Fibroblast of lung (primary cell): ENCODE data around the gene DDR1. TPM values are rescaled to one million over a fixed set of nuclear protein-coding genes. Genes with fewer than 3 reads are reported as not detected.
A peak's percentile ranks its signal among the peaks of the same experiment; 100 is the strongest.

Experiments used
- DNase-seq, 2 donors: peaks; one replicate each; pipeline versions ENCODE4 v3.0.0 to v3.0.0-alpha.2; 2010; ENCODE audit warnings: low read depth in 2 of 2
- H2AFZ ChIP-seq: 2 replicates; pipeline ENCODE4 v1.5.1; 2012; ENCODE audit warnings: low read length, control low read depth, inconsistent platforms
- H3K27ac ChIP-seq: 2 replicates; pipeline ENCODE4 v1.5.1; 2011; ENCODE audit warnings: low read length, control low read depth; ENCODE audit not compliant: insufficient read depth
- H3K27me3 ChIP-seq: 2 replicates; pipeline ENCODE4 v1.5.1; 2011; ENCODE audit warnings: mild to moderate bottlenecking, low read length; ENCODE audit not compliant: control insufficient read depth, insufficient read depth
- H3K36me3 ChIP-seq: 2 replicates; pipeline ENCODE4 v1.5.1; 2011; ENCODE audit warnings: low read length; ENCODE audit not compliant: control insufficient read depth, insufficient read depth
- H3K4me1 ChIP-seq: 2 replicates; pipeline ENCODE4 v1.5.1; 2011; ENCODE audit warnings: low read length; ENCODE audit not compliant: control insufficient read depth, insufficient read depth; ENCODE audit errors: extremely low read depth
- H3K4me2 ChIP-seq: 2 replicates; pipeline ENCODE4 v1.5.1; 2011; ENCODE audit warnings: low read length, control low read depth; ENCODE audit not compliant: insufficient read depth; ENCODE audit errors: extremely low read depth
- H3K4me3 ChIP-seq, 4 experiments: fragments of 200-600 bp in 1 of 4; sonication (generic) in 1 of 4; replicated peaks in 1 of 4; 2 replicates each; pipeline ENCODE4 v1.5.1; 2011 to 2016; ENCODE audit warnings: low read length in 4 of 4, low read depth in 3 of 4, mild to moderate bottlenecking in 3 of 4, control low read depth in 2 of 4, inconsistent platforms in 1 of 4, mixed read lengths in 1 of 4; ENCODE audit not compliant: insufficient read depth in 1 of 4; ENCODE audit errors: control extremely low read depth in 1 of 4
- H3K79me2 ChIP-seq: 2 replicates; pipeline ENCODE4 v1.5.1; 2012; ENCODE audit warnings: mild to moderate bottlenecking, low read length, inconsistent platforms; ENCODE audit not compliant: control insufficient read depth, insufficient read depth
- H3K9ac ChIP-seq: 2 replicates; pipeline ENCODE4 v1.5.1; 2011; ENCODE audit warnings: mild to moderate bottlenecking, low read length, control low read depth; ENCODE audit not compliant: insufficient read depth
- H3K9me3 ChIP-seq: 2 replicates; pipeline ENCODE4 v1.5.1; 2012; ENCODE audit warnings: low read depth, low read length; ENCODE audit not compliant: control insufficient read depth, insufficient read depth
- H4K20me1 ChIP-seq: 2 replicates; pipeline ENCODE4 v1.5.1; 2011; ENCODE audit warnings: low read length; ENCODE audit not compliant: control insufficient read depth, insufficient read depth; ENCODE audit errors: extremely low read depth
- CTCF ChIP-seq, 2 donors: IDR thresholded peaks in 1 of 2; conservative IDR thresholded peaks in 1 of 2; 1 replicate in 1 of 2; 2 replicates in 1 of 2; pipeline ENCODE4 v1.5.1; 2011 to 2012; ENCODE audit warnings: low read length in 2 of 2, control low read depth in 1 of 2, inconsistent platforms in 1 of 2, low read depth in 1 of 2, mild to moderate bottlenecking in 1 of 2
- EZH2 ChIP-seq: IDR thresholded peaks from 2 replicates; pipeline ENCODE4 v1.5.1; 2012; ENCODE audit warnings: low read length, control low read depth, mild to moderate bottlenecking; ENCODE audit errors: missing control alignments
- polyA plus RNA-seq, 2 donors: library from polyadenylated mRNA; depleted of rRNA in 1 of 2; stranded (reverse) in 1 of 2; unstranded in 1 of 2; fragments of >200 nt; gene quantifications; 2 replicates each; pipeline ENCODE4 v1.2.1, GENCODE V29; 2011 to 2012; ENCODE audit warnings: missing spikeins in 1 of 2
- total RNA-seq: library from RNA; depleted of rRNA; stranded (reverse); fragments of >200 nt; gene quantifications from 2 replicates; pipeline ENCODE4 v1.2.1, GENCODE V29; 2014

Gene DDR1
- total and polyA plus RNA-seq, 2 donors (not counting 1 experiment from before 2014, with no cell fraction given), result 10.9 to 17.5 TPM

- H3K9ac ChIP-seq, result no peak overlapping the region
- no peaks in the 10 kb centered on the region for H4K20me1 ChIP-seq
- H3K4me1 ChIP-seq, result peaks cover 13% of the 10 kb centered on the region
- DNase-seq, result peak; percentile 33 to 61
- H3K27me3 ChIP-seq, result no peaks in the 10 kb centered on the region
- H3K79me2 ChIP-seq, result no peaks in the 10 kb centered on the region
- TF ChIP-seq CTCF (conservative IDR thresholded peaks at IDR 0.05 in 1 of 2, IDR thresholded peaks at IDR 0.05 in 1 of 2; ENCODE audit: low read depth in 1 of 2, low read length in 2 of 2) (no peak), EZH2 (no peak)
- peaks cover 3% of the 10 kb centered on the region for H3K36me3 ChIP-seq
- no peak overlapping the region for H3K4me3 ChIP-seq
- H3K27ac ChIP-seq, result no peak overlapping the region
- no peak overlapping the region for H3K4me2 ChIP-seq
- no peaks in the 10 kb centered on the region for H3K9me3 ChIP-seq
- no peak overlapping the region for H2AFZ ChIP-seq
These were observed 3.8 kb downstream of the DDR1 start for GRCh38 chr6:30887901-30888815.

- Histone ChIP-seq H2AFZ (no peak overlapping the region), H3K36me3 (peaks cover 4% of the 10 kb centered on the region), H3K9ac (no peak overlapping the region), H3K27ac (no peak overlapping the region), H3K4me3 (no peak overlapping the region), H3K4me2 (no peak overlapping the region), H3K9me3 (no peaks in the 10 kb centered on the region), H3K4me1 (peaks cover 13% of the 10 kb centered on the region), H3K79me2 (no peaks in the 10 kb centered on the region), H3K27me3 (no peaks in the 10 kb centered on the region), H4K20me1 (no peaks in the 10 kb centered on the region)
- no peak for DNase-seq
- TF ChIP-seq CTCF (conservative IDR thresholded peaks at IDR 0.05 in 1 of 2, IDR thresholded peaks at IDR 0.05 in 1 of 2; ENCODE audit: low read depth in 1 of 2, low read length in 2 of 2), result no peak
- TF ChIP-seq EZH2, result no peak
These were observed 4.6 kb downstream of the DDR1 start for GRCh38 chr6:30888816-30889495.

- Histone ChIP-seq H3K9me3 (no peaks in the 10 kb centered on the region), H3K9ac (no peak overlapping the region), H3K79me2 (no peaks in the 10 kb centered on the region), H3K36me3 (peaks cover 4% of the 10 kb centered on the region), H3K4me1 (peaks cover 13% of the 10 kb centered on the region), H3K27ac (no peak overlapping the region), H3K4me3 (no peak overlapping the region), H4K20me1 (no peaks in the 10 kb centered on the region), H3K4me2 (no peak overlapping the region), H2AFZ (no peak overlapping the region), H3K27me3 (no peaks in the 10 kb centered on the region)
- TF ChIP-seq EZH2 (no peak), CTCF (conservative IDR thresholded peaks at IDR 0.05 in 1 of 2, IDR thresholded peaks at IDR 0.05 in 1 of 2; ENCODE audit: low read depth in 1 of 2, low read length in 2 of 2) (no peak)
- DNase-seq, result no peak
These were observed 5.2 kb downstream of the DDR1 start for GRCh38 chr6:30889496-30889885.
